H9 (cell line): ENCODE data around the gene WDR43. TPM values are rescaled to one million over a fixed set of nuclear protein-coding genes. Genes with fewer than 3 reads are reported as not detected.

ENCODE experiments used
- DNase-seq: peaks from one replicate; pipeline ENCODE4 v3.0.0-alpha.2; 2017
- H2AFZ ChIP-seq: one replicate; pipeline ENCODE4 v1.6.1; 2013; ENCODE audit warnings: mild to moderate bottlenecking, low read length, control low read depth, moderate library complexity
- H2AK5ac ChIP-seq: 2 replicates; pipeline ENCODE4 v1.6.1; 2013; ENCODE audit warnings: low read length, control low read depth, mixed read lengths; ENCODE audit not compliant: insufficient read length
- H2BK120ac ChIP-seq: one replicate; pipeline ENCODE4 v1.6.1; 2013; ENCODE audit warnings: low read depth, mild to moderate bottlenecking, low read length, control low read depth, inconsistent platforms; ENCODE audit not compliant: poor library complexity, severe bottlenecking
- H2BK12ac ChIP-seq: 2 replicates; pipeline ENCODE4 v1.6.1; 2013; ENCODE audit warnings: low read length, control low read depth, mixed read lengths, low read depth; ENCODE audit not compliant: insufficient read length
- H2BK15ac ChIP-seq: 2 replicates; pipeline ENCODE4 v1.6.1; 2013; ENCODE audit warnings: low read depth, low read length, control low read depth
- H2BK20ac ChIP-seq: one replicate; pipeline ENCODE4 v1.6.1; 2013; ENCODE audit warnings: low read depth, mild to moderate bottlenecking, low read length, control low read depth, inconsistent platforms; ENCODE audit not compliant: poor library complexity, severe bottlenecking
- H2BK5ac ChIP-seq: 2 replicates; pipeline ENCODE4 v1.6.1; 2013; ENCODE audit warnings: low read length, control low read depth, mixed read lengths; ENCODE audit not compliant: insufficient read length
- H3K14ac ChIP-seq: 2 replicates; pipeline ENCODE4 v1.6.1; 2013; ENCODE audit warnings: low read length, control low read depth; ENCODE audit not compliant: insufficient read depth
- H3K18ac ChIP-seq: 2 replicates; pipeline ENCODE4 v1.6.1; 2013; ENCODE audit warnings: low read depth, mild to moderate bottlenecking, mixed read lengths, low read length, control low read depth; ENCODE audit not compliant: insufficient read length
- H3K23ac ChIP-seq: 2 replicates; pipeline ENCODE4 v1.6.1; 2013; ENCODE audit warnings: low read length, control low read depth, mixed read lengths, low read depth; ENCODE audit not compliant: insufficient read length
- H3K23me2 ChIP-seq: 2 replicates; pipeline ENCODE4 v1.6.1; 2013; ENCODE audit warnings: low read depth, mild to moderate bottlenecking, mixed read lengths, low read length, control low read depth; ENCODE audit not compliant: insufficient read length, poor library complexity, severe bottlenecking
- H3K27ac ChIP-seq: 2 replicates; pipeline ENCODE4 v1.5.1; 2013; ENCODE audit warnings: low read length, control low read depth, mixed read lengths, low read depth; ENCODE audit not compliant: insufficient read length
- H3K27me3 ChIP-seq: 2 replicates; pipeline ENCODE4 v1.6.1; 2013; ENCODE audit warnings: low read length, control low read depth, inconsistent platforms; ENCODE audit not compliant: insufficient read depth
- H3K4ac ChIP-seq: 2 replicates; pipeline ENCODE4 v1.6.1; 2013; ENCODE audit warnings: low read depth, mild to moderate bottlenecking, control low read depth, inconsistent platforms, low read length, moderate library complexity
- H3K4me1 ChIP-seq: 2 replicates; pipeline ENCODE4 v1.6.1; 2013; ENCODE audit warnings: low read length, control low read depth, inconsistent platforms; ENCODE audit not compliant: insufficient read depth
- H3K4me2 ChIP-seq: 2 replicates; pipeline ENCODE4 v1.6.1; 2013; ENCODE audit warnings: low read length, control low read depth, mixed read lengths; ENCODE audit not compliant: insufficient read length, insufficient read depth
- H3K56ac ChIP-seq: 2 replicates; pipeline ENCODE4 v1.6.1; 2013; ENCODE audit warnings: low read depth, mild to moderate bottlenecking, mixed read lengths, low read length, control low read depth; ENCODE audit not compliant: insufficient read length
- H3K79me1 ChIP-seq: 2 replicates; pipeline ENCODE4 v1.6.1; 2013; ENCODE audit warnings: low read depth, mild to moderate bottlenecking, moderate library complexity, low read length, control low read depth, inconsistent platforms; ENCODE audit not compliant: insufficient read depth, poor library complexity, severe bottlenecking
- H3K79me2 ChIP-seq: 2 replicates; pipeline ENCODE4 v1.6.1; 2013; ENCODE audit warnings: low read length, control low read depth, inconsistent platforms; ENCODE audit not compliant: insufficient read depth
- H3K9ac ChIP-seq: 2 replicates; pipeline ENCODE4 v1.6.1; 2013; ENCODE audit warnings: low read length, control low read depth, mixed read lengths; ENCODE audit not compliant: insufficient read length; ENCODE audit errors: extremely low read depth
- H3K9me3 ChIP-seq: one replicate; pipeline ENCODE4 v1.6.1; 2013; ENCODE audit warnings: low read depth, low read length, inconsistent platforms; ENCODE audit not compliant: control insufficient read depth
- H3T11ph ChIP-seq: one replicate; pipeline ENCODE4 v1.6.1; 2013; ENCODE audit warnings: mild to moderate bottlenecking, low read length, control low read depth, inconsistent platforms
- H4K20me1 ChIP-seq: one replicate; pipeline ENCODE4 v1.6.1; 2013; ENCODE audit not compliant: control insufficient read depth, insufficient read length, insufficient read depth
- H4K5ac ChIP-seq: 2 replicates; pipeline ENCODE4 v1.6.1; 2013; ENCODE audit warnings: low read depth, mild to moderate bottlenecking, mixed read lengths, low read length, control low read depth; ENCODE audit not compliant: insufficient read length
- H4K8ac ChIP-seq: replicated peaks from 2 replicates; pipeline ENCODE4 v1.6.1; 2013; ENCODE audit warnings: low read length, control low read depth, mixed read lengths, low read depth; ENCODE audit not compliant: insufficient read length
- H4K91ac ChIP-seq: 2 replicates; pipeline ENCODE4 v1.6.1; 2013; ENCODE audit warnings: low read depth, mild to moderate bottlenecking, moderate library complexity, mixed read lengths, low read length, control low read depth; ENCODE audit not compliant: insufficient read length
- H3K27ac Mint-ChIP-seq, 3 experiments: 2 replicates in 2 of 3; 3 replicates in 1 of 3; pipeline ENCODE4 v1.8.0; 2020 to 2021; ENCODE audit warnings: mixed read lengths in 3 of 3, mild to moderate bottlenecking in 1 of 3, moderate library complexity in 1 of 3
- H3K27me3 Mint-ChIP-seq: 2 replicates; pipeline ENCODE4 v1.8.0; 2021; ENCODE audit warnings: low read depth, mild to moderate bottlenecking, moderate library complexity, mixed read lengths
- H3K36me3 Mint-ChIP-seq, 3 experiments: 2 replicates in 2 of 3; 3 replicates in 1 of 3; pipeline ENCODE4 v1.8.0; 2020 to 2021; ENCODE audit warnings: low read depth in 3 of 3, mixed read lengths in 3 of 3; ENCODE audit not compliant: insufficient read depth in 1 of 3
- H3K4me1 Mint-ChIP-seq, 2 experiments: 2 replicates each; pipeline ENCODE4 v1.8.0; 2020; ENCODE audit warnings: mixed read lengths in 2 of 2
- H3K4me3 Mint-ChIP-seq, 2 experiments: 2 replicates in 1 of 2; 3 replicates in 1 of 2; pipeline ENCODE4 v1.8.0; 2020 to 2021; ENCODE audit warnings: mild to moderate bottlenecking in 2 of 2, mixed read lengths in 2 of 2, moderate library complexity in 1 of 2
- H3K9me3 Mint-ChIP-seq, 2 experiments: 2 replicates in 1 of 2; 3 replicates in 1 of 2; pipeline ENCODE4 v1.8.0; 2020; ENCODE audit warnings: mild to moderate bottlenecking in 2 of 2, mixed read lengths in 2 of 2, moderate library complexity in 1 of 2
- WGBS: extraction: QIAGEN DNeasy Blood & Tissue Kit; methylation state at CpG from one replicate; pipeline ENCODE4 v1.1.7; 2013; ENCODE audit warnings: missing lambda C conversion rate, low lambda C conversion rate, mixed read lengths; ENCODE audit not compliant: insufficient read length; ENCODE audit errors: extremely low coverage; 5-methylcytosine and 5-hydroxymethylcytosine counted together
- total RNA-seq: library from RNA; stranded (reverse); gene quantifications from 2 replicates; pipeline ENCODE4 v1.2.1, GENCODE V29; 2021
- TF ChIP-seq, protein P1 (sequence below): fragments of 200-600 bp; sonication (generic); conservative IDR thresholded peaks from 3 replicates; pipeline ENCODE4 v1.8.0; 2021; ENCODE audit warnings: antibody characterized with exemption, mild to moderate bottlenecking

Gene WDR43
- total RNA-seq, 1 experiment from 2014 or later = 186 TPM

DNA sequence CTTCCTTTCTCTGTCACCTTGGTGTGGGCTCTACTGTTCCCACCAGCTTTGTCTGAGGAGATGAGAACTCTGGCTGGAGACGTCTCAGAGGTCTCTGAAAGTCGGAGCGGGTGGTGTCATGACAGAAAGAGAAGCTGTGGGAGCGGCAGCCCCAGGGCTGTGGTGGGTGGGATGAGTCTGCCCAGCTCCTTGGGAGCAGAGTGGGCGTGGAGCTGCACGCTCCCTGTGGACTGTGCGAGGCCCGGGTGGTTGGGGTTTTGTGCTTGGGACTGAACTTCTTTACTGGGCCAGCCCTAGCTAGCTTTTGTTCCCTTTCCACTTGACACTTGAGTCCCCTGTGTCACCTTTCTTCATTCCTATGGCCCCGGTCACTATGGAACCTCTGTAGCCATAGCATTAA lies 97.0 kb downstream of the WDR43 start:
- Histone ChIP-seq H3K9ac (no peak overlapping the region), H2BK5ac (no peak overlapping the region), H3K23ac (no peak overlapping the region), H3K79me1 (no peaks in the 10 kb centered on the region), H2BK20ac (no peak overlapping the region), H3K23me2 (no peaks in the 10 kb centered on the region), H3K4me1 (no peaks in the 10 kb centered on the region), H4K91ac (no peak overlapping the region), H2AFZ (no peak overlapping the region), H3K4ac (no peak overlapping the region), H3K18ac (no peak overlapping the region), H2BK12ac (no peak overlapping the region), H4K20me1 (no peaks in the 10 kb centered on the region), H3K56ac (no peak overlapping the region), H3K4me2 (no peak overlapping the region), H2AK5ac (no peak overlapping the region), H4K5ac (no peak overlapping the region), H3T11ph (no peak overlapping the region), H3K79me2 (no peaks in the 10 kb centered on the region), H3K27me3 (no peaks in the 10 kb centered on the region; the same call in 1 of the 2 replicates), H2BK15ac (no peak overlapping the region), H2BK120ac (no peak overlapping the region), H3K9me3 (no peaks in the 10 kb centered on the region), H3K27ac (no peak overlapping the region), H3K14ac (no peak overlapping the region), H4K8ac (no peak overlapping the region)
- no CpG with 5 or more reads among the region's 9 CpGs for WGBS
- Mint-ChIP-seq H3K9me3 (no peaks in the 10 kb centered on the region), H3K4me1 (no peaks in the 10 kb centered on the region), H3K27me3 (no peaks in the 10 kb centered on the region; the same call in 1 of the 2 replicates), H3K4me3 (no peak overlapping the region), H3K27ac (no peak overlapping the region; a peak in 1 of 7 replicates), H3K36me3 (no peaks in the 10 kb centered on the region)
- TF ChIP-seq, protein P1, sequence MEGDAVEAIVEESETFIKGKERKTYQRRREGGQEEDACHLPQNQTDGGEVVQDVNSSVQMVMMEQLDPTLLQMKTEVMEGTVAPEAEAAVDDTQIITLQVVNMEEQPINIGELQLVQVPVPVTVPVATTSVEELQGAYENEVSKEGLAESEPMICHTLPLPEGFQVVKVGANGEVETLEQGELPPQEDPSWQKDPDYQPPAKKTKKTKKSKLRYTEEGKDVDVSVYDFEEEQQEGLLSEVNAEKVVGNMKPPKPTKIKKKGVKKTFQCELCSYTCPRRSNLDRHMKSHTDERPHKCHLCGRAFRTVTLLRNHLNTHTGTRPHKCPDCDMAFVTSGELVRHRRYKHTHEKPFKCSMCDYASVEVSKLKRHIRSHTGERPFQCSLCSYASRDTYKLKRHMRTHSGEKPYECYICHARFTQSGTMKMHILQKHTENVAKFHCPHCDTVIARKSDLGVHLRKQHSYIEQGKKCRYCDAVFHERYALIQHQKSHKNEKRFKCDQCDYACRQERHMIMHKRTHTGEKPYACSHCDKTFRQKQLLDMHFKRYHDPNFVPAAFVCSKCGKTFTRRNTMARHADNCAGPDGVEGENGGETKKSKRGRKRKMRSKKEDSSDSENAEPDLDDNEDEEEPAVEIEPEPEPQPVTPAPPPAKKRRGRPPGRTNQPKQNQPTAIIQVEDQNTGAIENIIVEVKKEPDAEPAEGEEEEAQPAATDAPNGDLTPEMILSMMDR = no peak
- no peak for DNase-seq
